ENCODE results near the gene EYA3. TPM values are rescaled to one million over a fixed set of nuclear protein-coding genes. Genes with fewer than 3 reads are reported as not detected.

EYA3 gene
- total and polyA plus RNA-seq, 10 of the 15 experiments (the other 5 are each of a cell fraction or from before 2014, with no cell fraction given) = 13.0 to 46.6 (median 23.4) TPM

GRCh38 chr1:27949027-27949426 is 139.4 kb downstream of the EYA3 start (continued):
- TF ChIP-seq MLLT1 (IDR thresholded peaks at IDR 0.05) = no peak

GRCh38 chr1:27945020-27945419 is 143.4 kb downstream of the EYA3 start:
- H3K27ac ChIP-seq (ENCODE audit: control insufficient read depth, insufficient read depth) = no peak overlapping the region
- no peaks in the 10 kb centered on the region for H3K79me2 ChIP-seq (ENCODE audit: control insufficient read depth, insufficient read depth, low read length)
- no peaks in the 10 kb centered on the region for H3K36me3 ChIP-seq (ENCODE audit: control insufficient read depth in 2 of 2, insufficient read depth in 2 of 2, low read length in 1 of 2)
- intact Hi-C loops (cut with micrococcal nuclease; ENCODE audit: unreplicated experiment) = no loop called here
- WGBS (ENCODE audit: insufficient coverage, insufficient replicate concordance, low lambda C conversion rate, missing lambda C conversion rate) = 67% methylated on average over 5 of the region's 5 CpGs
- FAIRE-seq (no peak), DNase-seq (ENCODE audit: low read depth, low spot score) (no peak), ATAC-seq (no peak)
- BruUV-seq (replicated peaks) = no TSS peak
- H4K20me1 ChIP-seq (ENCODE audit: control insufficient read depth, insufficient read depth) = no peaks in the 10 kb centered on the region
- H3K4me1 ChIP-seq (ENCODE audit: control insufficient read depth, insufficient read depth, low read length) = no peaks in the 10 kb centered on the region
- no peak overlapping the region for H3K4me3 ChIP-seq
- no peaks in the 10 kb centered on the region for H3K27me3 ChIP-seq (replicated peaks in 1 of 2; ENCODE audit: control insufficient read depth in 2 of 2, insufficient read depth in 2 of 2, low read length in 1 of 2)
- ChIA-PET SMC1A (ENCODE audit: uncharacterized antibody, unreplicated experiment) (interaction anchor here (0.6 to 0.8 kb wide), 2 partner anchors 52 to 101 kb away, joined by 3 read pairs; no protein-coding TSS in a partner anchor), RAD21 (ENCODE audit: unreplicated experiment) (no interaction called here), POLR2A (interaction anchor here (0.9 kb wide), 1 partner anchor 11 kb away, joined by 6 read pairs; no protein-coding TSS in a partner anchor), CTCF (interaction anchor here (1.2 to 1.3 kb wide), 2 partner anchors 53 to 70 kb away, joined by 3 read pairs; no protein-coding TSS in a partner anchor)
- H2AFZ ChIP-seq (ENCODE audit: control insufficient read depth, low read depth, low read length) = no peak overlapping the region
- no peaks in the 10 kb centered on the region for H3K9me3 ChIP-seq (replicated peaks; ENCODE audit: control insufficient read depth, insufficient read depth, low read length)
- TF ChIP-seq ZNF24 (IDR thresholded peaks at IDR 0.05) (no peak), NFYA (IDR thresholded peaks at IDR 0.05; ENCODE audit: borderline replicate concordance, low read depth, low read length) (no peak), MAX (IDR thresholded peaks at IDR 0.05; ENCODE audit: low read depth, low read length) (no peak), MYC (IDR thresholded peaks at IDR 0.05; ENCODE audit: insufficient read depth, insufficient read length, insufficient replicate concordance, low read length, severe bottlenecking) (no peak), PML (IDR thresholded peaks at IDR 0.05; ENCODE audit: low read length) (no peak), MTA2 (IDR thresholded peaks at IDR 0.05; ENCODE audit: low read depth) (no peak), E2F4 (IDR thresholded peaks at IDR 0.05; ENCODE audit: low read depth, low read length) (no peak), POLR2AphosphoS5 (IDR thresholded peaks at IDR 0.05; ENCODE audit: low read length) (no peak), SRF (IDR thresholded peaks at IDR 0.05; ENCODE audit: low read depth in 2 of 2, low read length in 2 of 2) (no peak), KDM1A (IDR thresholded peaks at IDR 0.05; ENCODE audit: borderline replicate concordance) (no peak), CREB1 (IDR thresholded peaks at IDR 0.05; ENCODE audit: low read depth) (no peak), MEF2B (IDR thresholded peaks at IDR 0.05; ENCODE audit: partially characterized antibody, poor library complexity, severe bottlenecking) (no peak), SREBF1 (IDR thresholded peaks at IDR 0.05; ENCODE audit: low read length) (no peak), SIN3A (IDR thresholded peaks at IDR 0.05; ENCODE audit: low read depth, low read length) (no peak), FOXM1 (IDR thresholded peaks at IDR 0.05; ENCODE audit: low read depth, low read length) (no peak), SIX5 (IDR thresholded peaks at IDR 0.05; ENCODE audit: low read depth, low read length, severe bottlenecking) (no peak), TBL1XR1 (IDR thresholded peaks at IDR 0.05; ENCODE audit: low read depth, low read length) (no peak)
- no peak overlapping the region for H3K9ac ChIP-seq (ENCODE audit: control insufficient read depth, insufficient read depth, low read length)
- in situ Hi-C loops (cut with MboI) = no loop called here
- H3K4me2 ChIP-seq (ENCODE audit: control insufficient read depth, insufficient read depth) = no peak overlapping the region
